Thoracic aorta (tissue), 2 donors: ENCODE measurements around the gene CXorf38. TPM values are rescaled to one million over a fixed set of nuclear protein-coding genes. Genes with fewer than 3 reads are reported as not detected.

Source experiments
- ATAC-seq: fragments of 150-250 bp; one replicate; pipeline ENCODE4 v1.8.0; 2017; ENCODE audit warnings: low read depth; ENCODE audit not compliant: insufficient number of reproducible peaks, low FRiP score
- DNase-seq: peaks from one replicate; pipeline ENCODE4 v3.0.0-alpha.2; 2020; ENCODE audit warnings: low spot score
- H3K27ac ChIP-seq, 2 donors: fragments of 200-600 bp; sonication (generic); 1 replicate in 1 of 2; 2 replicates in 1 of 2; pipeline ENCODE4 v1.5.1; 2016; ENCODE audit warnings: mild to moderate bottlenecking in 2 of 2, moderate library complexity in 2 of 2
- H3K27me3 ChIP-seq: fragments of 200-600 bp; sonication (generic); replicated peaks from 2 replicates; pipeline ENCODE4 v1.6.0; 2016; ENCODE audit warnings: mild to moderate bottlenecking; ENCODE audit not compliant: insufficient read depth
- H3K36me3 ChIP-seq: fragments of 200-600 bp; sonication (generic); one replicate; pipeline ENCODE4 v1.5.1; 2016
- H3K4me1 ChIP-seq, 2 donors: fragments of 200-600 bp; sonication (generic); 1 replicate in 1 of 2; 2 replicates in 1 of 2; pipeline versions ENCODE4 v1.5.1 to v1.6.0; 2016; ENCODE audit warnings: low read depth in 2 of 2, mild to moderate bottlenecking in 1 of 2; ENCODE audit not compliant: control insufficient read depth in 1 of 2
- H3K4me3 ChIP-seq: fragments of 200-600 bp; sonication (generic); 2 replicates; pipeline ENCODE4 v1.5.1; 2016; ENCODE audit warnings: mild to moderate bottlenecking
- H3K9me3 ChIP-seq: fragments of 200-600 bp; sonication (generic); 2 replicates; pipeline ENCODE4 v1.5.1; 2016
- total RNA-seq, 2 donors: library from RNA; depleted of rRNA; stranded (reverse); fragments of >200 nt; gene quantifications; one replicate each; pipeline versions ENCODE4 v1.1.0 to v1.2.3, GENCODE V29; 2016
- TF ChIP-seq, protein P1 (sequence below): fragments of 200-600 bp; sonication (generic); IDR thresholded peaks from one replicate; pipeline ENCODE4 v1.5.1; 2019; ENCODE audit warnings: antibody characterized with exemption

Gene CXorf38
- total RNA-seq, 2 donors from 2014 or later: 9.5 to 15.2 TPM

DNA sequence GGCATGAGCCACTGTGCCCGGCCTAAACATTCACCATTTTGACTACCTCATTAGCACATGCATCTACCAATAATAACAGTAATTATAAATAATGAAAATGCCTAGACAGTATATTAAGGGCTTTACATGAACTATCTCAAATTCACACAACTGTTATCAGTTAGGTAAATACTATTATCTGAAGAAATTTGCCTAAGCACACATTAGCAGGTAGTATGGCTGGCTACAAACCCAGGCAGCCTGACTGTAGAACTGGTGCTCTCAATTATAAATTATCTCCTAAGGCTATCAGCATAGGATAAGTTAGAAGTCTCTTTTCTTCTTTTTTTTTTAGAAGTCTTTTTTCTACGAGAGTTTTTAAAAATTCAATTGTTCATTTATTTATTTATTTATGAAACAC, 14.1 kb upstream of the CXorf38 start:
- Histone ChIP-seq H3K9me3 (no peaks in the 10 kb centered on the region), H3K27ac (no peak overlapping the region), H3K4me1 (no peaks in the 10 kb centered on the region), H3K27me3 (no peaks in the 10 kb centered on the region), H3K4me3 (no peak overlapping the region), H3K36me3 (peaks cover 5% of the 10 kb centered on the region)
- TF ChIP-seq, protein P1, sequence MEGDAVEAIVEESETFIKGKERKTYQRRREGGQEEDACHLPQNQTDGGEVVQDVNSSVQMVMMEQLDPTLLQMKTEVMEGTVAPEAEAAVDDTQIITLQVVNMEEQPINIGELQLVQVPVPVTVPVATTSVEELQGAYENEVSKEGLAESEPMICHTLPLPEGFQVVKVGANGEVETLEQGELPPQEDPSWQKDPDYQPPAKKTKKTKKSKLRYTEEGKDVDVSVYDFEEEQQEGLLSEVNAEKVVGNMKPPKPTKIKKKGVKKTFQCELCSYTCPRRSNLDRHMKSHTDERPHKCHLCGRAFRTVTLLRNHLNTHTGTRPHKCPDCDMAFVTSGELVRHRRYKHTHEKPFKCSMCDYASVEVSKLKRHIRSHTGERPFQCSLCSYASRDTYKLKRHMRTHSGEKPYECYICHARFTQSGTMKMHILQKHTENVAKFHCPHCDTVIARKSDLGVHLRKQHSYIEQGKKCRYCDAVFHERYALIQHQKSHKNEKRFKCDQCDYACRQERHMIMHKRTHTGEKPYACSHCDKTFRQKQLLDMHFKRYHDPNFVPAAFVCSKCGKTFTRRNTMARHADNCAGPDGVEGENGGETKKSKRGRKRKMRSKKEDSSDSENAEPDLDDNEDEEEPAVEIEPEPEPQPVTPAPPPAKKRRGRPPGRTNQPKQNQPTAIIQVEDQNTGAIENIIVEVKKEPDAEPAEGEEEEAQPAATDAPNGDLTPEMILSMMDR: no peak
- DNase-seq (no peak), ATAC-seq (no peak)

DNA sequence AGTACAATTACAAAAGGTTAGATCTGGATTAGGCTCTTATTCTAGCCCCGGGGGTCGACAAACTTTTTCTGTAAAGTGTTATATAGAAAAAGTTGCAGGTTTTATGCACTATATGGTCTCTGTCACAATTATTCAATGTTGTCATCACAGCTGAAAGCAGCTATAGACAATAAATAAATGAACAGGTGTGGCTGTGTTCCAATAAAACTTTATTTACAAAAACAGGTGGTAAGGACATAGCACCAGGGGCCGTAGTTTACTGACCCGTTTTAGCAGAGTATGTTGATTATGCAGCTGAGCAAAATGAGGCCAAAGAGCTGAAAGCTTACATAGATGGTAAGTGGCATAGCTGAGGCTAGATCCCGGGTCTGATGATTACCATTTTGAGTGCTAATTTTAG, 13.0 kb upstream of the CXorf38 start:
- Histone ChIP-seq H3K27me3 (no peaks in the 10 kb centered on the region), H3K9me3 (no peaks in the 10 kb centered on the region), H3K4me1 (no peaks in the 10 kb centered on the region), H3K4me3 (no peak overlapping the region), H3K27ac (no peak overlapping the region), H3K36me3 (peaks cover 5% of the 10 kb centered on the region)
- DNase-seq: no peak
- TF ChIP-seq, protein P1: no peak
- no peak for ATAC-seq

DNA sequence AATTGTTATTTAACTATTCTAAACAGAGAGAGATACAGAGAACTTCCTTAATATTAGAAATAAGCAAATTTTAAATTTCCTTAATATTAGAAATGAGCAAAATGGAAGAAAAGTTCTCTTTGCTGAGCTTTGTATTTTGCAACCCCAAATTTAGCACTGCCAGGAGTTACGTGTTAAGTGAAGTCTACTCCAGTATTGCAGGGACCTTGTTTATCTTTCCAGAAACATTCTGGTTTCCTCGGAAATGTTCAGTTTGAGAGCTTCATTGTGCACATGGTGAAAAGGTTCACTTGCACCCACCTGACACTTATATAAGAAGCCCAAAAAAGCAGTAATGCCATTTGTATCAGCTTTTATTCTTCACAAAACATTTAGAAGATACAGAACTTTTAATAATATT, 6.2 kb upstream of the CXorf38 start:
- DNase-seq (no peak), ATAC-seq (no peak)
- H3K36me3 ChIP-seq: no peaks in the 10 kb centered on the region
- TF ChIP-seq, protein P1: no peak
- no peaks in the 10 kb centered on the region for H3K9me3 ChIP-seq
- peaks cover 0 to 3% of the 10 kb centered on the region in 2 donors for H3K4me1 ChIP-seq
- H3K27me3 ChIP-seq: no peaks in the 10 kb centered on the region
- H3K27ac ChIP-seq: peak overlapping the region in 1 of 2 donors; percentile 35
- H3K4me3 ChIP-seq: no peak overlapping the region

DNA sequence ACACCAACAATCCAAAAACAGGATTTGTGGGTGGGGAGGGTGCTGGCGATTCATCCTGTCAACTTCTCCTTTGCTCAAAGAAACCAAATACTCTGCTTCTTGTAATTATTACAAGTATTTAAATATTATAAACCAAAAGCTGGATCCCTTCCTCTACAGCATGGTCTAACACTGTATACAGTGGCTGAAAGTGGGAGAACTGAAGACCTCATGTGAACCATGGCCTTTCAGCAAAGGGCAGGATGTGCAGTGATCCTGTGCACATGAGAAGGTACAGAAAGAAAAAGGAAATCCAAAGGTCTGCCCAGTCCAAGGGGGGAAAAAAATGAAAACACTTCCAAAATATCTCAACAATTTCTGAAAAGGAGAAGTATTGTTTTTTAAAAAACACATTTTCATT, 5.3 kb upstream of the CXorf38 start:
- Histone ChIP-seq H3K4me1 (peaks cover 0 to 3% of the 10 kb centered on the region in 2 donors), H3K27me3 (no peaks in the 10 kb centered on the region), H3K4me3 (no peak overlapping the region), H3K36me3 (no peaks in the 10 kb centered on the region), H3K9me3 (no peaks in the 10 kb centered on the region), H3K27ac (no peak overlapping the region)
- no peak for ATAC-seq
- DNase-seq: no peak
- TF ChIP-seq, protein P1: no peak

GRCh38 chrX:40651620-40652223, 4.4 kb upstream of the CXorf38 start:
- ATAC-seq (no peak), DNase-seq (peak; percentile 5)
- peaks cover 0 to 3% of the 10 kb centered on the region in 2 donors for H3K4me1 ChIP-seq
- no peak overlapping the region for H3K4me3 ChIP-seq
- H3K27ac ChIP-seq: no peak overlapping the region
- H3K27me3 ChIP-seq: no peaks in the 10 kb centered on the region
- TF ChIP-seq, protein P1: peak; percentile 65
- no peaks in the 10 kb centered on the region for H3K36me3 ChIP-seq
- H3K9me3 ChIP-seq: no peaks in the 10 kb centered on the region
